ENCODE results near the gene TSPAN15. TPM values are rescaled to one million over a fixed set of nuclear protein-coding genes. Genes with fewer than 3 reads are reported as not detected.

TSPAN15 gene
- total and polyA plus RNA-seq, 2 experiments from 2014 or later, result 6.6 to 10.1 TPM

GRCh38 chr10:69410487-69410886 lies 40.8 kb upstream of the TSPAN15 start (continued):
- TF ChIP-seq, protein P1, sequence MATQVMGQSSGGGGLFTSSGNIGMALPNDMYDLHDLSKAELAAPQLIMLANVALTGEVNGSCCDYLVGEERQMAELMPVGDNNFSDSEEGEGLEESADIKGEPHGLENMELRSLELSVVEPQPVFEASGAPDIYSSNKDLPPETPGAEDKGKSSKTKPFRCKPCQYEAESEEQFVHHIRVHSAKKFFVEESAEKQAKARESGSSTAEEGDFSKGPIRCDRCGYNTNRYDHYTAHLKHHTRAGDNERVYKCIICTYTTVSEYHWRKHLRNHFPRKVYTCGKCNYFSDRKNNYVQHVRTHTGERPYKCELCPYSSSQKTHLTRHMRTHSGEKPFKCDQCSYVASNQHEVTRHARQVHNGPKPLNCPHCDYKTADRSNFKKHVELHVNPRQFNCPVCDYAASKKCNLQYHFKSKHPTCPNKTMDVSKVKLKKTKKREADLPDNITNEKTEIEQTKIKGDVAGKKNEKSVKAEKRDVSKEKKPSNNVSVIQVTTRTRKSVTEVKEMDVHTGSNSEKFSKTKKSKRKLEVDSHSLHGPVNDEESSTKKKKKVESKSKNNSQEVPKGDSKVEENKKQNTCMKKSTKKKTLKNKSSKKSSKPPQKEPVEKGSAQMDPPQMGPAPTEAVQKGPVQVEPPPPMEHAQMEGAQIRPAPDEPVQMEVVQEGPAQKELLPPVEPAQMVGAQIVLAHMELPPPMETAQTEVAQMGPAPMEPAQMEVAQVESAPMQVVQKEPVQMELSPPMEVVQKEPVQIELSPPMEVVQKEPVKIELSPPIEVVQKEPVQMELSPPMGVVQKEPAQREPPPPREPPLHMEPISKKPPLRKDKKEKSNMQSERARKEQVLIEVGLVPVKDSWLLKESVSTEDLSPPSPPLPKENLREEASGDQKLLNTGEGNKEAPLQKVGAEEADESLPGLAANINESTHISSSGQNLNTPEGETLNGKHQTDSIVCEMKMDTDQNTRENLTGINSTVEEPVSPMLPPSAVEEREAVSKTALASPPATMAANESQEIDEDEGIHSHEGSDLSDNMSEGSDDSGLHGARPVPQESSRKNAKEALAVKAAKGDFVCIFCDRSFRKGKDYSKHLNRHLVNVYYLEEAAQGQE (IDR thresholded peaks at IDR 0.05; ENCODE audit: unreplicated experiment), result no peak
- no peak for TF ChIP-seq EZH2 (IDR thresholded peaks at IDR 0.05; ENCODE audit: low read depth, unreplicated experiment)
- no peak for TF ChIP-seq ZNF114 (CRISPR knock-in tag; IDR thresholded peaks at IDR 0.05)
- no peak for TF ChIP-seq JUNB (IDR thresholded peaks at IDR 0.05; ENCODE audit: unreplicated experiment)

- H3K9me2 ChIP-seq (ENCODE audit: insufficient read depth), result no peaks in the 10 kb centered on the region
- no peak overlapping the region for H3K4me3 ChIP-seq
- H3K27me3 ChIP-seq (ENCODE audit: insufficient read depth), result peaks cover 4% of the 10 kb centered on the region; the same call in 1 of the 2 replicates
- H2AFZ ChIP-seq, result no peak overlapping the region
- peaks cover 14% of the 10 kb centered on the region; the same call in 1 of the 2 replicates for H3K4me1 ChIP-seq (ENCODE audit: insufficient read depth)
- Mint-ChIP-seq H3K4me3 (no peak overlapping the region), H3K36me3 (ENCODE audit: low read depth) (no peaks in the 10 kb centered on the region), H3K9me3 (no peaks in the 10 kb centered on the region; the same call in 2 of the 3 replicates), H3K27ac (no peak overlapping the region), H3K4me1 (peaks cover 25% of the 10 kb centered on the region), H3K27me3 (ENCODE audit: insufficient read depth, low read depth, poor library complexity) (peaks cover 17% of the 10 kb centered on the region)
- H3K36me3 ChIP-seq (ENCODE audit: insufficient read depth), result no peaks in the 10 kb centered on the region
- DNase-seq (ENCODE audit: low spot score) (no peak), ATAC-seq (no peak)
- no peaks in the 10 kb centered on the region for H4K20me1 ChIP-seq (replicated peaks; ENCODE audit: insufficient read depth)
- TF ChIP-seq NANOG (IDR thresholded peaks at IDR 0.05; ENCODE audit: borderline replicate concordance) (no peak), JUNB (IDR thresholded peaks at IDR 0.05; ENCODE audit: unreplicated experiment) (no peak)
- H3K79me2 ChIP-seq (replicated peaks; ENCODE audit: insufficient read depth), result no peaks in the 10 kb centered on the region
- H3F3A ChIP-seq (replicated peaks; ENCODE audit: low read depth), result no peaks in the 10 kb centered on the region; the same call in 1 of the 2 replicates
- H3K4me2 ChIP-seq, result no peak overlapping the region
- no peak overlapping the region for H3K27ac ChIP-seq (ENCODE audit: low read depth)
Observed at GRCh38 chr10:69411476-69411875, 39.8 kb upstream of the TSPAN15 start.

GRCh38 chr10:69412232-69412790 lies 39.0 kb upstream of the TSPAN15 start:
- H3K27me3 Mint-ChIP-seq (ENCODE audit: insufficient read depth, low read depth, poor library complexity), result peaks cover 15% of the 10 kb centered on the region
- Histone ChIP-seq H3K27me3 (ENCODE audit: insufficient read depth) (peaks cover 4% of the 10 kb centered on the region; the same call in 1 of the 2 replicates), H3F3A (replicated peaks; ENCODE audit: low read depth) (no peaks in the 10 kb centered on the region; the same call in 1 of the 2 replicates), H3K79me2 (replicated peaks; ENCODE audit: insufficient read depth) (no peaks in the 10 kb centered on the region), H3K4me2 (no peak overlapping the region), H3K4me3 (no peak overlapping the region), H3K4me1 (ENCODE audit: insufficient read depth) (peaks cover 10% of the 10 kb centered on the region; the same call in 1 of the 2 replicates), H3K27ac (ENCODE audit: low read depth) (no peak overlapping the region), H4K20me1 (replicated peaks; ENCODE audit: insufficient read depth) (no peaks in the 10 kb centered on the region), H3K36me3 (ENCODE audit: insufficient read depth) (no peaks in the 10 kb centered on the region), H3K9me2 (ENCODE audit: insufficient read depth) (no peaks in the 10 kb centered on the region), H2AFZ (no peak overlapping the region)
- H3K4me3 Mint-ChIP-seq, result no peak overlapping the region
- no peak overlapping the region for H3K27ac Mint-ChIP-seq
- peaks cover 18% of the 10 kb centered on the region for H3K4me1 Mint-ChIP-seq
- no peak for DNase-seq (ENCODE audit: low spot score)
- no peak for ATAC-seq
- H3K9me3 Mint-ChIP-seq, result no peaks in the 10 kb centered on the region; the same call in 2 of the 3 replicates
- H3K36me3 Mint-ChIP-seq (ENCODE audit: low read depth), result no peaks in the 10 kb centered on the region
- no peak for TF ChIP-seq POLR2AphosphoS5 (IDR thresholded peaks at IDR 0.05; ENCODE audit: low read depth)
- TF ChIP-seq NANOG (IDR thresholded peaks at IDR 0.05; ENCODE audit: borderline replicate concordance), result no peak
- TF ChIP-seq STAT1 (IDR thresholded peaks at IDR 0.05; ENCODE audit: unreplicated experiment), result no peak
- TF ChIP-seq JUNB (IDR thresholded peaks at IDR 0.05; ENCODE audit: unreplicated experiment), result no peak
- TF ChIP-seq, protein P2, sequence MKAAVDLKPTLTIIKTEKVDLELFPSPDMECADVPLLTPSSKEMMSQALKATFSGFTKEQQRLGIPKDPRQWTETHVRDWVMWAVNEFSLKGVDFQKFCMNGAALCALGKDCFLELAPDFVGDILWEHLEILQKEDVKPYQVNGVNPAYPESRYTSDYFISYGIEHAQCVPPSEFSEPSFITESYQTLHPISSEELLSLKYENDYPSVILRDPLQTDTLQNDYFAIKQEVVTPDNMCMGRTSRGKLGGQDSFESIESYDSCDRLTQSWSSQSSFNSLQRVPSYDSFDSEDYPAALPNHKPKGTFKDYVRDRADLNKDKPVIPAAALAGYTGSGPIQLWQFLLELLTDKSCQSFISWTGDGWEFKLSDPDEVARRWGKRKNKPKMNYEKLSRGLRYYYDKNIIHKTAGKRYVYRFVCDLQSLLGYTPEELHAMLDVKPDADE (IDR thresholded peaks at IDR 0.05), result no peak
- TF ChIP-seq EZH2phosphoT487 (IDR thresholded peaks at IDR 0.05; ENCODE audit: unreplicated experiment), result no peak
- TF ChIP-seq EZH2 (IDR thresholded peaks at IDR 0.05; ENCODE audit: low read depth, unreplicated experiment), result no peak
- TF ChIP-seq, protein P1 (IDR thresholded peaks at IDR 0.05; ENCODE audit: unreplicated experiment), result no peak
- TF ChIP-seq, protein P3, sequence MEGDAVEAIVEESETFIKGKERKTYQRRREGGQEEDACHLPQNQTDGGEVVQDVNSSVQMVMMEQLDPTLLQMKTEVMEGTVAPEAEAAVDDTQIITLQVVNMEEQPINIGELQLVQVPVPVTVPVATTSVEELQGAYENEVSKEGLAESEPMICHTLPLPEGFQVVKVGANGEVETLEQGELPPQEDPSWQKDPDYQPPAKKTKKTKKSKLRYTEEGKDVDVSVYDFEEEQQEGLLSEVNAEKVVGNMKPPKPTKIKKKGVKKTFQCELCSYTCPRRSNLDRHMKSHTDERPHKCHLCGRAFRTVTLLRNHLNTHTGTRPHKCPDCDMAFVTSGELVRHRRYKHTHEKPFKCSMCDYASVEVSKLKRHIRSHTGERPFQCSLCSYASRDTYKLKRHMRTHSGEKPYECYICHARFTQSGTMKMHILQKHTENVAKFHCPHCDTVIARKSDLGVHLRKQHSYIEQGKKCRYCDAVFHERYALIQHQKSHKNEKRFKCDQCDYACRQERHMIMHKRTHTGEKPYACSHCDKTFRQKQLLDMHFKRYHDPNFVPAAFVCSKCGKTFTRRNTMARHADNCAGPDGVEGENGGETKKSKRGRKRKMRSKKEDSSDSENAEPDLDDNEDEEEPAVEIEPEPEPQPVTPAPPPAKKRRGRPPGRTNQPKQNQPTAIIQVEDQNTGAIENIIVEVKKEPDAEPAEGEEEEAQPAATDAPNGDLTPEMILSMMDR (conservative IDR thresholded peaks at IDR 0.05; ENCODE audit: low read depth in 2 of 2), result no peak
- TF ChIP-seq ZNF114 (CRISPR knock-in tag; IDR thresholded peaks at IDR 0.05), result no peak

Data from GM23338 (cell line).